Fibroblast of villous mesenchyme (primary cell): ENCODE measurements around the gene CDC42EP1. TPM values are rescaled to one million over a fixed set of nuclear protein-coding genes. Genes with fewer than 3 reads are reported as not detected.

Experiments
- DNase-seq: peaks from one replicate; pipeline ENCODE4 v3.0.0-alpha.2; 2010; ENCODE audit warnings: low read depth
- H3K4me3 ChIP-seq: 2 replicates; pipeline ENCODE4 v1.5.1; 2011; ENCODE audit warnings: low read depth, mild to moderate bottlenecking, low read length
- total RNA-seq: library from RNA; depleted of rRNA; stranded (reverse); fragments of >200 nt; gene quantifications from 2 replicates; pipeline ENCODE4 v1.2.3, GENCODE V29; 2012
- TF ChIP-seq, protein P1 (sequence below): IDR thresholded peaks from 2 replicates; pipeline ENCODE4 v1.5.1; 2012; ENCODE audit warnings: low read depth, mild to moderate bottlenecking, low read length; ENCODE audit not compliant: insufficient read depth

Gene CDC42EP1
- total RNA-seq, 1 donor, result 22.9 TPM

DNA sequence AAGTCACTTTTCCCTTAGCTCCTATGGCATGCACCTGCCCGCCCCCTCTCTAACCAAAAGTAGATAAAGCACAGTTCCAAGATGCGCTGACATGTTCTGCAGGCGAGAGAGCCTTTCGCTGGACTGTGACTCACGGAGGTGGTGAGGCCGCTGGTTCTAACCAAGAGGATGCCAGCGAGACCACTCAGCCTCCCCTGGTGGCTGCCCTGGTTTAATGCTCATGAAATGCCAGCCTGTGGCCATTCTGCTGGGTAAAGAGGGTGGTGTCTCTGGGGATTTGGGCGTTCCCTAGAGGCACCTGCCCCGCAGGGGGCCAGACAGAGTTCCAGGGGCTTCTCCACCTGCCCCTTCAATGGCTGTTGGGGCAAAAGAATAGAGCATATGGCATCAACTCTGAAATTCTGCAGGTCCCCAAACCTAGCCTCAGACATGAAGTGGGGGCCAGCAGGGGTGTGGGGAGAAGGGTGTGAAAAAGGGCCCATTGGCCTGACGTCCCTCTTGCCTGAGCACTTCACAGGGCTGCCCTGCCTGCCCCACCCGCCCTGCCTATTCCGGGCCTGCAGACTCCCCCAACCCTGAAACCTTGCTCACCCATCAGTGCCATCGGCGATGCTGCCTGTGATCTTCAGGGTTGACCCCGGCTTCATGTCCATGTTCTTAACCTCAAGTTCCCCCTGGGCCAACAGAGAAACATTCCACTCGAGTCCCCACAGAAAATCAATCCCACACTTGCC is 11.1 kb downstream of the CDC42EP1 start:
- TF ChIP-seq, protein P1, sequence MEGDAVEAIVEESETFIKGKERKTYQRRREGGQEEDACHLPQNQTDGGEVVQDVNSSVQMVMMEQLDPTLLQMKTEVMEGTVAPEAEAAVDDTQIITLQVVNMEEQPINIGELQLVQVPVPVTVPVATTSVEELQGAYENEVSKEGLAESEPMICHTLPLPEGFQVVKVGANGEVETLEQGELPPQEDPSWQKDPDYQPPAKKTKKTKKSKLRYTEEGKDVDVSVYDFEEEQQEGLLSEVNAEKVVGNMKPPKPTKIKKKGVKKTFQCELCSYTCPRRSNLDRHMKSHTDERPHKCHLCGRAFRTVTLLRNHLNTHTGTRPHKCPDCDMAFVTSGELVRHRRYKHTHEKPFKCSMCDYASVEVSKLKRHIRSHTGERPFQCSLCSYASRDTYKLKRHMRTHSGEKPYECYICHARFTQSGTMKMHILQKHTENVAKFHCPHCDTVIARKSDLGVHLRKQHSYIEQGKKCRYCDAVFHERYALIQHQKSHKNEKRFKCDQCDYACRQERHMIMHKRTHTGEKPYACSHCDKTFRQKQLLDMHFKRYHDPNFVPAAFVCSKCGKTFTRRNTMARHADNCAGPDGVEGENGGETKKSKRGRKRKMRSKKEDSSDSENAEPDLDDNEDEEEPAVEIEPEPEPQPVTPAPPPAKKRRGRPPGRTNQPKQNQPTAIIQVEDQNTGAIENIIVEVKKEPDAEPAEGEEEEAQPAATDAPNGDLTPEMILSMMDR, result no peak
- no peak for DNase-seq
- H3K4me3 ChIP-seq, result no peak overlapping the region

DNA sequence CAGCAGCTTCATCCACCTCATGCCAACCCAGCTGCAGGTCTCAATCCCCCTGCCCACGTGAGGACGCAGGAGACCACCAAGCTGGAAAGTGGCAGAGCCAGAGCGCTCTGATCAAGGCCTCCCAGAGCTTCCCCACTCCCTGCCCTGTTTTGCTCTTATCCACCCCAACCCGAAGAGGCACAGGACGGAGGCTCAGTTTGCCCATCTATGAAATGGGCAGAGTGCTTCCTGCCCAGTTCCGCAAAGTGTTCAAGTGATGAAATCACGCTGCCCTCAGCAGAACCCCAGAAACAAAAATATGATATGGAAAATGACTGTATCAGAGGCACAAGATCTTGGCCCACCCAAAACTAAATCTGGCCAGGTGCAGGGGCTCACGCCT is 11.7 kb downstream of the CDC42EP1 start:
- DNase-seq, result no peak
- TF ChIP-seq, protein P1, result no peak
- H3K4me3 ChIP-seq, result no peak overlapping the region

DNA sequence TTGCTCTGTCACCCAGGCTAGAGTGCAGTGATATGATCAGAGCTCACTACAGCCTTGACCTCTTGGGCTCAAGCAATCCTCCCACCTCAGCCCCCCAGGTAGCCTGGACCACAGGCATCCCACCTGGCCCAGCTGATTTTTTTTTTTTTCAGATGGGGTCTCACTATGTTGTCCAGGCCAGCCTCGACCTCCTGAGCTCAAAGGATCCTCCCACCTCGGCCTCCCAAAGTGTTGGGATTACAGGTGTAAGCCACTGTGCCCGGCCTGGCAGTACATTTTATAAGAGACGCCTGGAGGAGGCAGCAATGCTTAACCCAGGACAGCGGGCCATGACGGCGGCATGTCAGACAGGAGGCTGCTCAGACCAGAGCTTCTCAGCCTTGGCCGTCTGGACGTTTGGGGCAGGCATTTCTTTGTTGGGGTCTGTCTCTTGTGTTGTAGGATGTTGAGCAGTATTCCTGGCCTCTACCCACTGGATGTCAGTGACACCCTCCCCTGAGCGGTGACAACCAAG is 15.3 kb downstream of the CDC42EP1 start:
- TF ChIP-seq, protein P1, result no peak
- no peak overlapping the region for H3K4me3 ChIP-seq
- DNase-seq, result no peak

GRCh38 chr22:37578002-37578401 is 17.7 kb downstream of the CDC42EP1 start:
- no peak for DNase-seq
- TF ChIP-seq, protein P1, result no peak

DNA sequence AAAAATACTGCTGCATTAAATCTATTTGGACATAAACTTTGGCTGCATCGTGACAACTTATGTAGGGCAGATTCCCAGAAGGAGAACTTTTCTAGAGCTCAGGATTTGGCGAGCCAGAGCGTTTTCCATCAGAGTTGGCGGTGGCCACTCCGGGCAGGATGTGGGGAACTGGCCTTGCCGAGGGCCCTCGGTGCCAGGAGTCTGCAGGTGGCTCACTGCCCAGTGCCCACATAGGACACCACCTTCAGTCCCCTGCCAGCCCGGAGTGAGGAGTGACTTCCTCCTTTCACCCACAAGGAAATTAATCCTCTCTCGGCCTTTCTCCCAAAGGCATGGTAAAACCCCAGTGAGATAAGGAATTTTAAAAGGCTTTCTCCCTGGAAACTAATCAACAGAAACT is 21.2 kb downstream of the CDC42EP1 start:
- TF ChIP-seq, protein P1, result no peak
- H3K4me3 ChIP-seq, result no peak overlapping the region
- DNase-seq, result no peak

More at GRCh38 chr22:37578002-37578401, 17.7 kb downstream of the CDC42EP1 start:
- no peak overlapping the region for H3K4me3 ChIP-seq

- no peak overlapping the region for H3K4me3 ChIP-seq
- TF ChIP-seq, protein P1, result no peak
- DNase-seq, result no peak
These were observed 22.2 kb downstream of the CDC42EP1 start for GRCh38 chr22:37582526-37582925.
